Stimulated activated CD8-positive, alpha-beta memory T cell treated with anti-CD3 and anti-CD28 coated beads, Interleukin-7, amount 100 ng/mL, for 24 hours (primary cell): ENCODE measurements around the gene CRYGA.
"Not testable (repeated sequence)": the region's sequence is repeated elsewhere in the genome, so short reads cannot be mapped to it uniquely, and the experiment has no call there.

Experiments
- DNase-seq: peaks from one replicate; pipeline ENCODE4 v3.0.0-alpha.2; 2020; ENCODE audit warnings: low read depth

The CRYGA gene

DNA sequence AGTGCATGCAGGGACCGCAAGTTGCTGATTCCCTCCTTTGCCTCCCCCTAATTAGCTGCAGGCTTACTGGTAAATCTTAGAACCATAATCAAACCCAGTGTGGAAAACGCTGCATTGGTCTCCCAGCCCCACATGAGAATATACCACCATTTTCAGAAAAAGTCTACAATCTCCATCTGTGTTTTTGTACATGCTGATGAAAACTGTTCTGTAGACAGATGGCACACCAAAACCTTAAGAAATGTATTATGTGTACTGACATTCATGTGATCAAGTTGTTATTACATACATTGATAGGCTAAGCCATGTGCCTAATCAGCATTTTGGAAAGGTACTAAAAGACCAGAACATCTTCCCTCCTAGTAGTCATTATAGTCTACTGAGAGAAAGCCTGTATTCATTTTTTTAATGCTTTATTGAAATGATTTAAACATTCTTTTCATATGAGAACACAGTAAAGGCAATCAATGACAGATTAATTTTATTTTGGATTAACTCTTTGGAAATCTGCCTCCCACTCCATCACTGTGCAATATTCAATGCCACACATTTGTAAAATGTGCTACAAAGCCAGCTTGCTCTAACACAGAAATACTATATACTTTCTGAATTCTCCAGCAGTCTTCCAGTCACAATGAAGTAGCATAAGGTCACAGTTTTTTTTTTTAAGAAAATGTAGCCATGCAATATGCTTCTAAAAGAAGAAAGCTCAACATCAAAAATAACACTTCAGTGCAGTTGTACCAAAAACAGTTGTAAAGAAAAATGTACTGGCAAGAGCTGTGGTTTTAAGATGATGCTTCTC lies 1.8 kb upstream of the CRYGA start:
- DNase-seq: no peak

DNA sequence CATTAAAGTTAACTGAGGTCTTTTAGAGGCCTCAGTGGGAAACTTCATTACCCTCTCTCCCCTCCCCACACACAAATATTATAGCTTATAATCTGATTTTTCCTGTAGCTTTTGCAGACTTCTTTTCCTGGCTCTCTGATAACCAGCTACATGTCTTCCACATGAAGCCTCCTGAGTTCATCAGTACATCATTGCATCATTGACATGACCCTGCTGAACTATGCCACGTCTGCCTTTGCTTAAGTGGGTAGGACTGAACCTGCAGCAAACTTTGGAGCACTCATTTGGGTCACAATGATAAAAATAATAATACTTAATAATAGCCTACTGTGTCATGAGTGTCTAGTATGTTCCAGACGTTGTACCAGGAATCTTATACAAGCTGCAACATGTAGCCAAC lies 7.0 kb downstream of the CRYGA start:
- DNase-seq: no peak

DNA sequence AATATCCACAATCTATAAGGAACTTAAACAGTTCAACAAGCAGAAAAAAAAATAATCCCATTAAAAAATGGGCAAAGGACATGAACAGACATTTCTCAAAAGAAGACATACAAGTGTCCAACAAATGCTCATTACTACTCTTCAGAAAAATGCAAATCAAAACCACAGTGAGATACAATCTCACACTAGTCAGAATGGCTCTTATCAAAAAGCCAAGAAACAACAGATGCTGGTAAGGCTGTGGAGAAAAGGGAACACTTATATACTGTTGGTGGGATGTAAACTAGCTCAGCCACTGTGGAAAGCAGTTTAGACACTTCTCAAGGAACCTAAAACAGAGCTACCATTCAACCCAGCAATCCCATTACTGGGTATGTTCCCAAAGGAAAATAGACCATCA lies 10.2 kb downstream of the CRYGA start:
- DNase-seq: no peak

DNA sequence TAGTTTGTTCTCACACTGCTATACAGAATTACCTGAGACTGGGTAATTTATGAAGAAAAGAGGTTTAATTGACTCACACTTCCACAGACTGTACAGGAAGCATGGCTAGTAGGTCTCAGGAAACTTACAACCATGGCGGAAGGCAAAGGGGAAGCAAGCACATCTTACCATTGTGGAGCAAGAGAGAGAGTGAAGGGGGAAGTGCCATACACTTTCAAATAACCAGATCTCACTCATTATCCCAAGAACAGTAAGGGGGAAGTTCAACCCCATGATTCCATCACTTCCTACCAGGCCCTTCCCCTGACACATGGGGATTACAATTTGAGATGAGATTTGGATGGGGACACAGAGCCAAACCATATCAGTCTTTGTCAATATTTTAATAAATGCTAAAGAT lies 12.4 kb downstream of the CRYGA start:
- DNase-seq: no peak

DNA sequence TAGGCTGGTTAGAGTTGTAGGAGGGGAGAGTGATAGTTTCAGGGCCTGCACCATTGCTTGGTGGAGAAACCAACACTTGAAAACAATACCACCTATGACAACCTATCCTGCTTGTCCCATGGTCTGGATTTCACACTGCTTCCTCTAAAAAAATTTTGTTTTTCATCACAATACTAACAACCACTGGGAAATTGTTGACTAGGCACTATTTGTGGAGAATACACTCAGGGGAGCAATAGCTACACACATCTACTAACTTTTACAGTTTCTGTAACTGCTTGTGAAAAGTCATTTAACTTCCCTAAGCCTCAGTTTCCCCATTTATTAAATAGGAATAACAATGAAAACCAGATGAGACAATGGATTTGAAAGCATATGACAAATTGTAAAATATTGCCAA lies 13.3 kb downstream of the CRYGA start:
- DNase-seq: no peak

DNA sequence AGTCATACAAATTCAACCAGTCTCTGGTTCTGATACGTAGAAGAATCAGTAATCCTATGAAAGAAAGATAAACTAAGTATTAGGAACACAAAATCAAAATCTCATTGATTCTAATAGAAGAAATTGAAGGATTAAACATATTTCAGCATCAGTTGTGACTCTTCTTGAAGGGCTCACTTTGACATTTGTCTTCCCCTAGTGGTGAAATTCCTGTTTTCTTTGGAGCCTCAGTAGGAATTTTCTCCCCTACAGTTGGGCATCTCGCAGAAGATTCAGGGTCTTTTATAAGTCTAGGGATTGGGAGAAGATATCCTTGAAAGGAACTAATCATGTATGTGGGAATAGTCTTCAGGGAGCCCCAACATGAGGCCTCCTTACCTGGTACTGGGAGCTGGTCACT lies 14.6 kb downstream of the CRYGA start:
- no peak for DNase-seq

DNA sequence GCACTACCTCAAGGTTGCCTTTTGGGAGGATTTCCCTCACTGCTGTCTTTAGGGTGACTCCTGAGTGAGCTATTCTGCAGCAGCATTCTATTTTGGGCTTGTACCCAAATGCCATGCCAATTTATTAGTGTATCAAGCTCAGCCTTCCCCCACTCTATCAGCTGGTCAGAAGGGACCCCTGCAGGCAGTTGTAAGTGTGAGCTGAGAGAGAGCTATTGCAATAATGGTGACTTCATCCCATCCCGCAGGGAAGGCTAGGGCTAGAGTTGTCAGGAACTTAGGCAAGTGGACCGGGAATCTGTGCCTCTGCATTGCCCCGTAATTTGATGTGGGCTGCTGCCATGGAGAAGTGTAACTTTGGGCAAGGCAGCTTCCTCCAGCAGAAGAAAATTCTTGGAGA lies 15.6 kb downstream of the CRYGA start:
- no peak for DNase-seq

DNA sequence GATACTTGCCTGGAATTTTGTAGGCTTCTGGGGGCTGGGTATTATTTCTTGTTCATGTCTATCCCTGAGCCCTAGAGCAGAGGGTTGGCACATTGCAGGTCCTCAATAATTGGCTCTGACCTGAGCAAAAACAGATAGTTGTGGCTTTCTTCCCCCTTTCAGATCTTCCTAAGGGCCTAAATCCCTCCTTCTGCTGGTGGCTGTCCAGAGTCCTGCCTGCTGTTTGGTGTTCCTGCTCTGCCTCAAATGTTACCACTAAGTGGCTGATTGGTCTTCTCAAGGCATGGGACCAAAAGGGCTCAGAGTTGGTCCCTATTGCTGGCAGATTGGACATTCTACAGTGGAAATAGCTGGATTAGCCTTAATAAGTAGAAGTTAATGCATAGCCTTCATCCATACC lies 16.4 kb downstream of the CRYGA start:
- DNase-seq: no peak

DNA sequence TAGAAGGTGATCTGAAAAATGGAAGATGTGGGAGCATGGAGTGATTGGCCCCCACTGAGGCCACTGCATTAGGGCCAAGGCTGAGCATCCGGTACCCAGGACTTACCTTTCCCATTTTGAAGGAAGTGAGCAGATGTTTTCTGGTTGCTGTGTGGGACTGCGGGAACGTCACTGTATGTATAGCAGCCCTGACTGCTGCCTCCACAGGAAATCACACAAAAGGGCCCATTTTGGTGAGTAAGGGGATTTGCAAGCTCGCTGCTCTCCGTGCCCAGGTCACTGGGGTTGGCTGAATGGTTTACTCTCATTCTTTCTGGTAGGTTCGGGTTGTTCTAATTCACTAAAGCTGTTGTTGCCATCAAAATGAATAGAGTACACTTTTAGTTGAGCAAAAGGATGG lies 17.4 kb downstream of the CRYGA start, which contains the start of gene CRYGB:
Gene CRYGB (minus strand): TSS at position 153 of the 400 bp plus-strand sequence. CDS start 38 bp downstream, at position 115.
- no peak for DNase-seq

DNA sequence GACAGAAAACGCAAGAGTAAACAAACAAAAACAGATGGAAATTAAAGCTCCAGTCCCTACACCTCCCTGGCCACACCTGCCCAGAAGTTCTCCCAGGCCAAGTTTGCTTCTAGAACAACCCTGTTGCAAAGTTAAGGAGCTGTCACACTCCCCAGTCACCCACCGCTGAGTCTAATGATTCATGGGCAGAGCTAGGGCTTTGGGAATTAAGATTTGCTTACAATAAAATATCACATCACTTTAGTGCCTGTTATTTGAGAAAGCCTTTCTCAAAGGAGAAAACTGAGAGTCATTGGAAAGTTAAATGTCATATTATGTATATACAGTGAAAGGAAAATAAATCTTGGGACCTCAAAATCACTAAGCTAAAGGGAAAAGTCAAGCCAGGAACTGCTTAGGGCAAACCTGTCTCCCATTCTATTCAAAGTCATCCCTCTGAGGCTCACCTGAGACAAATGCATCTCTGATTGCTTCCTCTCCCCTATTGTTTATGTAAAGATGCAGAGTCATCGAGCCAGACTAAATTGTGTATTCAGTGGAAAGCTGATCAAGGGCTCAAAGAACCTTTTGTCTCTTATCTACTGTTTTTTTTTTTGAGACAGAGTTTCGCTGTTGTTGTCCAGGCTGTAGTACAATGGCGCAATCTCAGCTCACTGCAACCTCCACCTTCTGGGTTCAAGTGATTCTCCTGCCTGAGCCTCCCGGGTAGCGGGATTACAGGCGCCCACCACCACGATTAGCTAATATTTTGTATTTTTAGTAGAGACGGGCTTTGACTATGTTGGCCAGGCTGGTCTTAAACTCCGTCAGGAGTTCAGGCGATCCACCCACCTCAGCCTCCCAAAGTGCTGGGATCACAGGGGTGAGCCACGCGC lies 20.2 kb downstream of the CRYGA start:
- no peak for DNase-seq

DNA sequence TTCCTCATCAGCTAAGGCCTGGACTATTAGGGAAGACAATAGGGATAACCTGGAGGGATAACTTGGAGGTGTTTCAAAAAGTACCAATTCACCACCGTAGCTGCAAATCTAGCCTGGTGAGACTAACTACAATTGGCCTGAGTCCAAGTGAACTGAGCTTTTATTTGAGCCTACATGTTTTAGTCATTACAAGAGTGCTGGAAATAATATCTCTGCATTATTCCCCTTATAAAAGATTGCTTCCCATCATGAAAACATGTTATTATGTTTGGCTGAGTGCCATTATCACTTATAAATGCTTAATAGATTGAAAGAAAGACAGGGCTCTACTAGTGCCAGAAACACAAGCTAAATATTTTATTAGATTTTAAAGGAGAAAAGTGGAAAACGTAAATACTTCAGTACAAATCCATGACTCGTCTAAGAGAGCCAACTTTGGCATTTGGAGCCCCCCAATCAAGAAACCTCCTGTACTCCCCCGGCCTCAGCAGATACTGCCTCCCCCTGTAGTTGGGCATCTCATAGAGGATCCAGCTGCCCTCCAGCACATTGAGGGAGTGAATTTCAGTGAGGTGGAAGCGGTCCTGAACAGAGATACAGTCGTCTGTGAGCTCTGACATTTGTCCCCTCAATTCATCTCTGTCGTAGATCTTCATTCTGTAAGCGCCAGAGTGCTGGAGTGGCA lies 21.0 kb downstream of the CRYGA start:
- DNase-seq: no peak

DNA sequence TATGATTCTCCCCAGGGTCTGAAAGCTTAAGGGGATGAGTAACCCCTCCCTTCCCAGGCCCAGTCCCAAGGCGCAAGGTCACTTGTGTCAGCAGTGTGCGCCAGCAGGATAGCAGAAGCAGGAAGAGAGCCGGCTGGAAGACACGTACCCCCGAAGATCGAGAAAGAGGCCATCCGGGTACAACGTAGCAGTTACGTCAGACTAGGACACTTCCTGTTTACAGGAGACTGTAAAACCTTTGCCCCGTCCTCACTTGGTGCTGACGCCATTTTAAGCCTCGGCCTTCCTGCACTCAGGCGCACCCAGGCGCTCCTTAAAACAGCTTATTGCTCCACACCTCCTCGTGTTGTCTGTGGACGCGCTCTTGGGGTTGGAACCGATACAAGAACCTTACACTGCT lies 23.9 kb downstream of the CRYGA start:
- no peak for DNase-seq

DNA sequence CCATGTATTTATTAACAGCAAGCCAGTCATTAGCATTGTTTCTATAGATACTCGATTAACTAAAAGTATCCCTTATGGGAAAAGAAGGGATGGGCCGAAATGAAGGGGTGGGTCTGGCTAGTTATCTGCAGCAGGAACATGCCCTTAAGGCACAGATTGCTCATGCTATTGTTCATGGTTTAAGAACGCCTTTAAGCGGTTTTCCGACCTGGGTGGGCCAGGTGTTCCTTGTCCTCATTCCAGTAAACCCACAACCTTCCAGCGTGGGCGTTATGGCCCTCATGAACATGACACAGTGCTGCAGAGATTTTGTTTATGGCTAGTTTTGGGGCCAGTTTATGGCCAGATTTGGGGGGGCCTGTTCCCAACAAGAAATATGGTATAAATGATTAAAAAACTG lies 25.1 kb downstream of the CRYGA start:
- not testable (repeated sequence) for DNase-seq

DNA sequence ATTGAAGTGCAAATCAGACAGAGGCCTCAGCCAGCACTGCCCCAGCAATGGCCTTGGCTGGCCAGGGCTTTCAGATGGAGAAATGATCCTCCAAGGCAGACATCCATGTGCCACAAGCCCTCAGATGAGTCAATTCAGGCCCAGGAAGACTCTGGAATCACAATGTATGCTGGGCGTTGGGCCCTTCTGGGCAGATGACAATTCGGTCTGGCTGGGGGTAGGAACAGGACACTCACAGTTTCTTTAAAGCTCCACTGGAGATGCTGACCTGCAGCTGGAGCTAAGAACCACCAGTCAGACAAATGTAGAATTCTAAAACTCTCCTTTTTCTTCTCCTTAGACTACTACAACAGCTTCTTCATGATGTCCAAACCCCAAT lies 26.7 kb downstream of the CRYGA start:
- DNase-seq: no peak

DNA sequence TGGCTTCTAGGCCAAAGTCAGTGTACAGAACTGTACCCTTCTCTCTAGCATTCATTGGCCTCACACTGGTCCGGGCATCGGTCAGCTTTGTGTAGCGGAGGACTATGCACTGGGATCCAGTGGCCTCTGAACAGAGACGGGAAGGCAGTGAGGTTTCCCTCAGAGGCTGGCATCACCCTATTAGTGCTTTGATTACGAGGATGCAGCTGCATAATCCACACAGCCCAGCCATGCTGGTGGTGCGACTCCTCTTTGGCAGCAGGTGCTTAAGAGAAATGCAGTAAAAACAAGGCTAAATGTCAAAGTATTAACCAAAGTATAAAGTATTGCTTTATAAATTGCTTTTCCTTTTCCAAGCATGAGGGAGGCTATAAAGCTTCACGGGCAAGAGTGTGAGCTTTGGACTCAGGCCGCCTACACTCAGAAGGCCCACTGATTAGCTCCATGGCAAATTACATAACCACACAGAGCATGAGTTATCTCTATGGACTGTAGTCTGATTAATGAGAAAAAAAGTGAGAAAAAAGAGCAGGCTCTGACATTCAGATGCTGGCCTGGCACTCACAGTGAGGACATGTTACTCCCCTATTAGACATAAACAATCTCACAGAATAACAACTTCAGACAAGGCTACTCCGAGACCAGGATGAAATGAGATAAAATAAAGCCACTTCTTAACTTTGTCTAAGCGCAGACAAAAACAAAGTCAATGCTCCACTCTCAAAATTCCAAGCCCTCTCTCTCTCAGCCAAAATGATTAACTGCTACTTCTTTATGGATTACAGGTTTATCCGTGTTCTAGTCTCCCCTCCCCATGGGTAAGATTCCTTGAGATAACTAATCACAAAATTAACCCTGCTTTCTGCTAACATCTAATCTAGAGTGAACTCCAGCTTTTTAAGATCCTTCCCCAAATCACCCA lies 27.3 kb downstream of the CRYGA start:
- no peak for DNase-seq

DNA sequence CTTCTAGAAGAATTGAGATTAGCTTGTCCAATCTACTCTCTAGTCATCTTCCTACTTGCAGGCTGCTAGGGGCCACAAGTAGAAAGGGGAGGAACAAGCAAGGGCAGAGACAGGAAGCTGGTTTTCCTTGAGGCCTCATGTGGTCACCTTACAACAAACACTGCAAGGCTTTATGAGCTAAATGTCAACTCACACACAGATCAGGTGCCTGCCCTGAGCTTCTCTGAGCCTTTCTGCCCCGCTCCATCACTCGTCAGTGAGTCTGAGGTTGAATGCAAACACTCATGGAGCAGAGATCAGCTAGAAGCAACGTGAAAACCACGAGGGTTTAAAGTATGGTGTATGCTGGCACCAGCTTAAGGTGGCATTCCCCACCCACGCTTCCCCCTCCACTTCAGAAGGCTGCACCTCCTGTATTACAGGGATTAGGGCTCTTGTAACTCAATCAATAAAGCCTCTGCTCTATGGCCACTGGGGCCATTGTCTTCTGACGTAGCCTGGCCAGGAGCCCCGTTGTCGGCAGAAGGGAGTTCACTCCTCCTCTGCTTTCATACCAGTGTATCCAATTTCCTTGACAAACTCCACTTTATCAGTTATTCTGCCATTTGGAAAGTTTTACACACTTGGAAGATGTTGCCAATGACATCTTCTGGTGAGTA lies 28.3 kb downstream of the CRYGA start:
- DNase-seq: no peak

DNA sequence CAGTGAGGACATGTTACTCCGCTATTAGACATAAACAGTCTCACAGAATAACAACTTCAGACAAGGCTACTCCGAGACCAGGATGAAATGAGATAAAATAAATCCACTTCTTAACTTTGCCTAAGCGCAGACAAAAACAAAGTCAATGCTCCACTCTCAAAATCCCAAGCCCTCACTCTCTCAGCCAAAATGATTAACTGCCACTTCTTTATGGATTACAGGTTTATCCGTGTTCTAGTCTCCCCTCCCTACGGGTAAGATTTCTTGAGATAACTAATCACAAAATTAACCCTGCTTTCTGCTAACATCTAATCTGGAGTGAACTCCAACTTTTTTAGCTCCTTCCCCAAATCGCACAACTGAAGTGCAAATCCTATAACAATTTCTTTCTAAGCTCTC lies 32.7 kb downstream of the CRYGA start:
- no peak for DNase-seq

DNA sequence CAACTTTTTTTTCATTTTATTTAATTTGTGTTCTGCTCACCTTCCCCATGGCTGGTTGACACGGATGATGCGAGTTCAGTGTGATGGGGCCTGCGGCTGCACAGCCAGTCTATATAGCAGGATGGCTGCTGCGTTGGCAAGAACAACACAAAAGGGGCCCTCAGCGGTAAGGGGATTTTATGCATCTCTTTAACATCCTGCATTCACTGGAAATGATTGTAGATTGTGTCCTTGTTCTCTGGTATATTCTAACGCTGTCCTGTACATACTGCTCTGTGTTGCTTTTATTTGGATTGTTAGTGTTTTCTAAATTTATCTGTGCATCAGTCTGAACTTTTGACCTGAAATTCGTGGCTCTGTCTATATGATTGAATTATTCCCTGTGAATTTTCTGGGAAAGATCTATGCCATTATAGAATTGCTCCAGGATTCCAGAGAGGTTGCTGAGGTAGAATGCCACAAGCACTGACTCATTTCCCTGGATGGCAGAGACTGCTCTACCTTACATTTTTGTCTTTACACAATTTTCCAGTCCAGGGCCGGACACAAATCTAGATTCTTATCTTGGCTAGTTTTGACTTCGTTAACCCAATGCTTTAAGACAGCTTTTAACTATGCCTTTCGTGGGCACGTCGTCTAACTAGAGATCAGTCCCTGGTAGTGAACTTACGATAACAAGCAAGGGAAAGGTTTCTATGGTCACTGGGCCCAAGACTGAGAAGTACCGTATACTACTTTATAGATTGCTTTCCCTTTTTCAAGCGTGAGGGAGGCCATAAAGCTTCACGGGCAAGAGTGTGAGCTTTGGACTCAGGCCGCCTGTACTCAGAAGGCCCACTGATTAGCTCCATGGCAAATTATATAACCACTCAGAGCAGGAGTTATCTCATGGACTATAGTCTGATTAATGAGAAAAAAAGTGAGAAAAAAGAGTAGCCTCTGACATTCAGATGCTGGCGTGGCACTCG lies 33.4 kb downstream of the CRYGA start, which contains the start of gene CRYGC:
Gene CRYGC (minus strand): TSS at position 85 of the 968 bp plus-strand sequence. CDS start 36 bp downstream, at position 49.
- DNase-seq: no peak

DNA sequence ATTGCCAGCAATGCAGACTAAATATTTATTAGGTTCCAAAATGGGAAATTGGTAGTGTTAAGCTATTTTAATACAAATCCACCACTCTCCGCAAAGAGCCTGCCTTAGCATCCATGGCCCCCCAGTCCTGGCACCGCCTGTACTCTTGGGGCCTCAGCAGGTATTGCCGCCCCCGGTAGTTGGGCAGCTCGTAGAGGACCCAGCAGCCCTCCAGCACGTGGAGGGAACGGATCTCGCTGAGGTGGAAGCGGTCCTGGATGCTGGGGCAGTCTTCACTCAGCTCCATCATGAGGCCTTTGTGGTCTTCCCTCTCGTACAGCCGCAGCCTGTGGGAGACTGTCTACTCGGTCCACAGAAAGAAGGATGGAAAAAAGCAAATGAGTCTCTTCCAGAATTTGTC lies 35.3 kb downstream of the CRYGA start:
- no peak for DNase-seq

DNA sequence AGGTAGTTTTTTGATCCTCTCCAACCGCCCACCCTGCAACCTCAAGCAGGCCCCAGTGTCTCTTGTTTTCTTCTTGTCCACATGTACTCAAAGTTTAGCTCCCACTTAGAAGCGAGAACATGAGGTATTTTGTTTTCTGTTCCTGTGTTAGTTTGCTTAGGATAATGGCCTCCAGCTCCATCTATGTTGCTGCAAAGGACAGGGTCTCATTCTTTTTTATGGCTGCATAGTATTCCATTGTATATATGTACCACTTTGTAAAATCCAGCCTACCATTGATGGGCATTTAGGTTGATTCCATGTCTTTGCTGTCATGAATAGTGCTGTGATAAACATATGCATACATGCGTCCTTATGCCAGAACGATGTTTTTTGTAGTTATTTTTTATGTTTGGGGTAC lies 36.3 kb downstream of the CRYGA start:
- DNase-seq: no peak
